ENCODE measurements around the gene FARSB. TPM values are rescaled to one million over a fixed set of nuclear protein-coding genes. Genes with fewer than 3 reads are reported as not detected.

Gene FARSB
- total and polyA plus RNA-seq, 8 donors: 12.4 to 26.5 (median 23.5) TPM

DNA sequence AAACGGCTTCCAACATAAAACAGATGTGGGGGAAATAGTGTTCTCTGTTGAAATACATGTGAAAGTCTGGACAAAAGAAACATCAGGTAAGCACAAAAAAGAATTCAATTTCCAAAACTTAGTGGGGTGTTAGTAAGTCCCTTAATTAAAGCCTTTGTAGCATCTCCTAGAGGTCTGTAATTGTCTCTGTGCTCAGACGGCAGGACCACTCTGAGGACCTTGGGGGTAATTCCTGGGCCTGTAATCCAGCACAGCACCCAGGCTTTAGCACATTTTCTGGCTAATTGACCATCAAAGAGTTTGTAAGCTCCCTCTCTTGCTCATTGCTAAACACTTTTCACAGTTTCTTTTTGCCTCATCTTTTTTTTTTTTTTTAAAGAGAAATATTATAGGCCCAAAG lies 80.3 kb downstream of the FARSB start:
- TF ChIP-seq, protein P1, sequence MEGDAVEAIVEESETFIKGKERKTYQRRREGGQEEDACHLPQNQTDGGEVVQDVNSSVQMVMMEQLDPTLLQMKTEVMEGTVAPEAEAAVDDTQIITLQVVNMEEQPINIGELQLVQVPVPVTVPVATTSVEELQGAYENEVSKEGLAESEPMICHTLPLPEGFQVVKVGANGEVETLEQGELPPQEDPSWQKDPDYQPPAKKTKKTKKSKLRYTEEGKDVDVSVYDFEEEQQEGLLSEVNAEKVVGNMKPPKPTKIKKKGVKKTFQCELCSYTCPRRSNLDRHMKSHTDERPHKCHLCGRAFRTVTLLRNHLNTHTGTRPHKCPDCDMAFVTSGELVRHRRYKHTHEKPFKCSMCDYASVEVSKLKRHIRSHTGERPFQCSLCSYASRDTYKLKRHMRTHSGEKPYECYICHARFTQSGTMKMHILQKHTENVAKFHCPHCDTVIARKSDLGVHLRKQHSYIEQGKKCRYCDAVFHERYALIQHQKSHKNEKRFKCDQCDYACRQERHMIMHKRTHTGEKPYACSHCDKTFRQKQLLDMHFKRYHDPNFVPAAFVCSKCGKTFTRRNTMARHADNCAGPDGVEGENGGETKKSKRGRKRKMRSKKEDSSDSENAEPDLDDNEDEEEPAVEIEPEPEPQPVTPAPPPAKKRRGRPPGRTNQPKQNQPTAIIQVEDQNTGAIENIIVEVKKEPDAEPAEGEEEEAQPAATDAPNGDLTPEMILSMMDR (IDR thresholded peaks at IDR 0.05): no peak
- H3K4me3 ChIP-seq: no peak overlapping the region
- DNase-seq: no peak
- no peaks in the 10 kb centered on the region for H3K9me3 ChIP-seq
- H3K36me3 ChIP-seq: peaks cover 0 to 27% of the 10 kb centered on the region in 2 donors
- no peaks in the 10 kb centered on the region for H3K27me3 ChIP-seq
- ATAC-seq: no peak
- intact Hi-C loops (cut with DNase I): no loop called here
- peaks cover 0 to 8% of the 10 kb centered on the region in 2 donors for H3K4me1 ChIP-seq
- H3K27ac ChIP-seq: no peak overlapping the region

DNA sequence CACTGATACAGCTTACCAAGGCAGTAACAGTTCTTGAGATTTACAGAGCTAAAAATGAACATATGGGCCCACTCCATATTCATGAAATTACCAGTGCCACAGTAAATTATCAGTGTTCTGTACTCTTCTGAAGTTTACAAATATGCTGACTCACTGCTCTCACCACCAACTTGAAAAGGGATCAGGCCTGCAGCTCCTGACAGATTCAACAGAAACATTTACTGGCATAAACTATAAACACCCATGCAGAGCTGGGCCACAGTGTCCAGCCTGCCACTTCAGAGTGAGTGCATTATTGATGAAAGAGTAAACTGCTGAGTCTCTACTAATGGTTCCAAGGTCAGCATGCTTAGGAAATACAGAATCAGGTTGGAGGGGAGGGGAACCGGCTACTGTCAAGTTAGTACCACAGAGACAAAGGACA lies 83.1 kb downstream of the FARSB start:
- Histone ChIP-seq H3K27me3 (no peaks in the 10 kb centered on the region), H3K4me1 (peaks cover 0 to 8% of the 10 kb centered on the region in 2 donors), H3K4me3 (no peak overlapping the region), H3K36me3 (peaks cover 0 to 37% of the 10 kb centered on the region in 2 donors), H3K27ac (no peak overlapping the region), H3K9me3 (no peaks in the 10 kb centered on the region)
- TF ChIP-seq, protein P1 (IDR thresholded peaks at IDR 0.05): no peak
- intact Hi-C loops (cut with DNase I): no loop called here
- DNase-seq (peak in 1 of 4 donors; percentile 18), ATAC-seq (peak; percentile 86)

DNA sequence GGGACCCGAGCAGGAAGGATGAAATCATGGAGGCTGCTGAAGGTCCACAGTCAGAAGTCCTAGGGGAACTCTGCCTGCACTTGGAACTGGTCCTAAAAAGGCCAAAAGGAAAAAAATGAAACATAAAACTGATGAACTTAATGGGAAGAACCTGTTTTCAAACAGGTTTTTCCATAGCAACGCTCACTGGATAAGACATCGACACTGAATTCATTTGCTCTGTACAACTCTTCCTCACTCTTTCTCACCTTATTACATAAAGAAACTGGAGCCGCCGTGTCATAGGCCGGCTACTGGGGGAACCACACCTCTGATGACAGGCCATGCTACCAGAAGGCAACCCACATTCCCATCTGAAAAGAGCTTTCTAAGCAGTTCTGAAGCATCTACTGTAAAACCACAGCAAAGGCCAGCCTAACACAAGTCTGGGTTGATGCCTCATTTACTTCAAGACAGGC lies 83.6 kb downstream of the FARSB start:
- peak; percentile 35 for ATAC-seq
- Histone ChIP-seq H3K27me3 (no peaks in the 10 kb centered on the region), H3K36me3 (peaks cover 0 to 42% of the 10 kb centered on the region in 2 donors), H3K4me1 (peaks cover 0 to 8% of the 10 kb centered on the region in 2 donors), H3K4me3 (no peak overlapping the region), H3K9me3 (no peaks in the 10 kb centered on the region), H3K27ac (no peak overlapping the region)
- intact Hi-C loops (cut with DNase I): no loop called here
- TF ChIP-seq, protein P1 (IDR thresholded peaks at IDR 0.05): no peak
- peak in 1 of 4 donors; percentile 15 for DNase-seq

DNA sequence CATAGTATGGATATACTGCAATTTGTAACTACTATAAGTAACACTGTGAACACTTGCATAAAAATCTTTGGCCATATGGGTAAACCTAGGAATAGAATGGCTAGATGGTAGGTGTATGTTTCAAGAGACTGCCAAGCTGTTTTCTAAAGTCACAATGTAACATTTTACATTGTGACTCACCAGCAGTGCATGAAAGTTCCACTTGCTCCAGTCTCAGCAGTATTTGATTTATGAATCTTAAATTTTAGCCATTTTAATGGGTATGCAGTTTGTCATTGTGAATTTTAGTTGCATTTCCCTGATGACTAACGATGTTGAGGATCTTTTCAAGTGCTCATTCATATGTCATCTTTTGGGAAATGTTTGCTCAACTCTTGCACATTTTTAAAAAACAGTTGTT lies 86.1 kb downstream of the FARSB start:
- H3K27ac ChIP-seq: no peak overlapping the region
- peak; percentile 22 for ATAC-seq
- H3K4me3 ChIP-seq: no peak overlapping the region
- H3K9me3 ChIP-seq: no peaks in the 10 kb centered on the region
- H3K27me3 ChIP-seq: no peaks in the 10 kb centered on the region
- H3K4me1 ChIP-seq: peaks cover 0 to 8% of the 10 kb centered on the region in 2 donors
- DNase-seq: no peak
- TF ChIP-seq, protein P1 (IDR thresholded peaks at IDR 0.05): no peak
- intact Hi-C loops (cut with DNase I): loop anchor here in 1 of 2 donors (10.0 kb wide), 1 partner anchor 255 kb away; no protein-coding TSS in a partner anchor
- H3K36me3 ChIP-seq: peaks cover 0 to 43% of the 10 kb centered on the region in 2 donors

DNA sequence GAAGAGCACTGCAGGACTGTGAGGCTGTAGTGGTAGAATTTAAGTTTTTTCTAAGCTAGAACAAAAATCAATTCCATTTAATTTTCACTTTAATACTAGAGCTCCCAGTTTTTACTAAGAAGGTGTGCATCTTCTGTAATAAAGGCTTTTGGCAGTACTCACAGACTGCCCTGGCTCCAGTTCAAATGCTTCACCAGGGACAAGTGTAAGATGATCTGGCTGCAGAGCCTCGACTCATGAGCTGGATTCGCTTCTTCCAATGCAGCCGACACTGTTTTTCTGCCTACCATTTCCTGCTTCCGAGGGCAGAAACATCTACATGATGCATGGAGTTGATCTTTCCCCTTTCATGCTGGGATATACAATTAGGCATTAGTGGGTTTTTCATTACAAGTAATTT lies 87.0 kb downstream of the FARSB start:
- Histone ChIP-seq H3K27me3 (no peaks in the 10 kb centered on the region), H3K4me3 (no peak overlapping the region), H3K9me3 (no peaks in the 10 kb centered on the region), H3K36me3 (peaks cover 0 to 43% of the 10 kb centered on the region in 2 donors), H3K27ac (no peak overlapping the region), H3K4me1 (peaks cover 0 to 8% of the 10 kb centered on the region in 2 donors)
- intact Hi-C loops (cut with DNase I): loop anchor here in 1 of 2 donors (10.0 kb wide), 1 partner anchor 254 kb away; no protein-coding TSS in a partner anchor
- TF ChIP-seq, protein P1 (IDR thresholded peaks at IDR 0.05): no peak
- ATAC-seq (no peak), DNase-seq (no peak)

Measured in left lung (tissue), 10 donors.